HEK293T (cell line): Measurements from ENCODE around the gene EIF2A.

ENCODE experiments used
- SP1 ChIP-seq: fragments of 450-650 bp; IDR thresholded peaks from 2 replicates; pipeline ENCODE4 v1.6.1; 2017
- ZNF384 ChIP-seq: fragments of 450-650 bp; IDR thresholded peaks from 2 replicates; pipeline ENCODE4 v1.6.1; 2016

DNA sequence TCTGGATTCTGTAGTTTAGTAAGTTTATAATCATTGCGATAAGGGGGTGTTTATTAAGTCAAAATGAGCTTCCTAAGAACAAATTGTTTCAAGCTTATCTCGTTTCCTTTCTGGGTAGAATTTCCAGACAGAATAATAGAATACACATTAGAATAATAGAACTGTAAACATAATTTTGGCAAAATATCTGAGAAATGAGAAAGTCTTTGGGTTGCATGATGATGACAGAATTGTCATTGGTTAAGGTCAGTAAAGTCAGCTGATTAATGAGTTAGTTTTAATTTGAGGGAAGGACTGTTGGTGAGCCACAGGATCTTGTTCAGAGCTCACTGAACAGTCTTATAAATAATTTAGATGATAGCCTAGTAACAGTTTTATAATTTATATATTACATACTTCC is 10.2 kb downstream of the EIF2A start:
- TF ChIP-seq SP1 (no peak), ZNF384 (no peak)
